Neural progenitor cell (in vitro differentiated cells): ENCODE measurements around the gene MAPK8. TPM values are rescaled to one million over a fixed set of nuclear protein-coding genes. Genes with fewer than 3 reads are reported as not detected.

Experiments used
- DNase-seq: peaks from one replicate; pipeline ENCODE4 v3.0.0-alpha.2; 2016; ENCODE audit warnings: low spot score
- H2AFZ ChIP-seq: fragments of 200-600 bp; sonication (generic); replicated peaks from 2 replicates; pipeline ENCODE4 v1.6.1; 2016; ENCODE audit warnings: antibody characterized with exemption
- H3F3A ChIP-seq: fragments of 200-600 bp; sonication (generic); 2 replicates; pipeline ENCODE4 v1.6.1; 2016; ENCODE audit warnings: antibody characterized with exemption, low read depth
- H3K27ac ChIP-seq: fragments of 200-600 bp; sonication (generic); 2 replicates; pipeline ENCODE4 v1.5.1; 2016; ENCODE audit warnings: mild to moderate bottlenecking
- H3K27me3 ChIP-seq: fragments of 200-600 bp; sonication (generic); 2 replicates; pipeline ENCODE4 v1.6.1; 2016; ENCODE audit warnings: mild to moderate bottlenecking, moderate library complexity
- H3K36me3 ChIP-seq: fragments of 200-600 bp; sonication (generic); 2 replicates; pipeline ENCODE4 v1.5.1; 2016
- H3K4me1 ChIP-seq: fragments of 200-600 bp; sonication (generic); 2 replicates; pipeline ENCODE4 v1.6.1; 2016; ENCODE audit warnings: mixed run types
- H3K4me2 ChIP-seq: fragments of 200-600 bp; sonication (generic); 2 replicates; pipeline ENCODE4 v1.6.1; 2016
- H3K4me3 ChIP-seq: fragments of 200-600 bp; sonication (generic); 2 replicates; pipeline ENCODE4 v1.5.1; 2016
- H3K79me2 ChIP-seq: fragments of 200-600 bp; sonication (generic); 2 replicates; pipeline ENCODE4 v1.6.1; 2016; ENCODE audit warnings: low read depth
- H3K9ac ChIP-seq: fragments of 200-600 bp; sonication (generic); 2 replicates; pipeline ENCODE4 v1.6.1; 2016
- H3K9me3 ChIP-seq: fragments of 200-600 bp; sonication (generic); 2 replicates; pipeline ENCODE4 v1.5.1; 2016; ENCODE audit warnings: low read depth
- H4K20me1 ChIP-seq: fragments of 200-600 bp; sonication (generic); 2 replicates; pipeline ENCODE4 v1.6.1; 2016; ENCODE audit warnings: low read depth
- H3K27ac Mint-ChIP-seq: 3 replicates; pipeline ENCODE4 v1.8.0; 2021; ENCODE audit warnings: mixed read lengths
- H3K27me3 Mint-ChIP-seq: 2 replicates; pipeline ENCODE4 v1.8.0; 2022; ENCODE audit warnings: low read depth, mild to moderate bottlenecking, inconsistent platforms, moderate library complexity, mixed read lengths; ENCODE audit not compliant: insufficient read depth
- H3K36me3 Mint-ChIP-seq: 3 replicates; pipeline ENCODE4 v1.8.0; 2021; ENCODE audit warnings: mixed read lengths
- H3K4me1 Mint-ChIP-seq: 3 replicates; pipeline ENCODE4 v1.8.0; 2021; ENCODE audit warnings: mixed read lengths
- H3K4me3 Mint-ChIP-seq: 3 replicates; pipeline ENCODE4 v1.8.0; 2021; ENCODE audit warnings: mild to moderate bottlenecking, moderate library complexity, mixed read lengths
- H3K9me3 Mint-ChIP-seq: 3 replicates; pipeline ENCODE4 v1.8.0; 2020; ENCODE audit warnings: mixed read lengths
- EZH2 ChIP-seq: fragments of 200-600 bp; sonication (generic); IDR thresholded peaks from 2 replicates; pipeline ENCODE4 v1.6.1; 2017; ENCODE audit warnings: antibody characterized with exemption, mild to moderate bottlenecking, moderate library complexity
- EZH2phosphoT487 ChIP-seq: fragments of 200-600 bp; sonication (generic); IDR thresholded peaks from 2 replicates; pipeline ENCODE4 v1.6.1; 2017; ENCODE audit warnings: antibody characterized with exemption
- total RNA-seq: library from RNA; depleted of rRNA; stranded (reverse); fragments of >200 nt; gene quantifications from 2 replicates; pipeline ENCODE4 v1.2.3, GENCODE V29; 2015; ENCODE audit warnings: low replicate concordance
- TF ChIP-seq, protein P1 (sequence below): fragments of 200-600 bp; sonication (generic); IDR thresholded peaks from 2 replicates; pipeline ENCODE4 v1.5.1; 2017; ENCODE audit warnings: antibody characterized with exemption, mild to moderate bottlenecking

MAPK8 gene
- total RNA-seq, 1 donor from 2014 or later = 166 TPM

DNA sequence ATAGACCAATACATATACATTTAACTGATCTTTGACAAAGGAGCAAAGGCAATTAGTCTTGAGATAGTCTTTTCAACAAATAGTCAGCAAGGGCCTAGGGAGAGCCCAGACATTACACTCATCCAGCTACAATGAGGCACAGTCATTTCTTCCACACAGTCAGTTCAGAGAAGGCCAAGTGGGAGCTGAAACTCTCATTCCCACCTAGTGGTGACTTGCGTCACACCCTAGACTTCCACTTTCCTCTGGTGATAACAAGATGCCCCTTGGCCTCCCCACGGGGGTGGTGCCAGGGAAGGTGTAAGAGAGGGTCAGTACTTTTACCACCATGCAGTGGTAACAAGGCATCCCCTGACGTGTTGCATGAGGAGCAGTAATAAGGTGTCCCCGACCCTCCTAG is 39.9 kb upstream of the MAPK8 start:
- Histone ChIP-seq H3K9me3 (no peaks in the 10 kb centered on the region), H4K20me1 (no peaks in the 10 kb centered on the region), H3K79me2 (no peaks in the 10 kb centered on the region), H3K4me1 (no peaks in the 10 kb centered on the region), H3K4me3 (no peak overlapping the region), H3F3A (no peaks in the 10 kb centered on the region), H3K9ac (no peak overlapping the region), H3K36me3 (no peaks in the 10 kb centered on the region), H3K4me2 (no peak overlapping the region), H2AFZ (no peak overlapping the region), H3K27ac (no peak overlapping the region), H3K27me3 (no peaks in the 10 kb centered on the region)
- no peak overlapping the region for H3K27ac Mint-ChIP-seq
- no peak overlapping the region for H3K4me3 Mint-ChIP-seq
- DNase-seq = no peak
- no peaks in the 10 kb centered on the region for H3K27me3 Mint-ChIP-seq
- H3K4me1 Mint-ChIP-seq = no peaks in the 10 kb centered on the region
- H3K9me3 Mint-ChIP-seq = peaks cover 2% of the 10 kb centered on the region
- TF ChIP-seq EZH2phosphoT487 (no peak), EZH2 (no peak)
- TF ChIP-seq, protein P1, sequence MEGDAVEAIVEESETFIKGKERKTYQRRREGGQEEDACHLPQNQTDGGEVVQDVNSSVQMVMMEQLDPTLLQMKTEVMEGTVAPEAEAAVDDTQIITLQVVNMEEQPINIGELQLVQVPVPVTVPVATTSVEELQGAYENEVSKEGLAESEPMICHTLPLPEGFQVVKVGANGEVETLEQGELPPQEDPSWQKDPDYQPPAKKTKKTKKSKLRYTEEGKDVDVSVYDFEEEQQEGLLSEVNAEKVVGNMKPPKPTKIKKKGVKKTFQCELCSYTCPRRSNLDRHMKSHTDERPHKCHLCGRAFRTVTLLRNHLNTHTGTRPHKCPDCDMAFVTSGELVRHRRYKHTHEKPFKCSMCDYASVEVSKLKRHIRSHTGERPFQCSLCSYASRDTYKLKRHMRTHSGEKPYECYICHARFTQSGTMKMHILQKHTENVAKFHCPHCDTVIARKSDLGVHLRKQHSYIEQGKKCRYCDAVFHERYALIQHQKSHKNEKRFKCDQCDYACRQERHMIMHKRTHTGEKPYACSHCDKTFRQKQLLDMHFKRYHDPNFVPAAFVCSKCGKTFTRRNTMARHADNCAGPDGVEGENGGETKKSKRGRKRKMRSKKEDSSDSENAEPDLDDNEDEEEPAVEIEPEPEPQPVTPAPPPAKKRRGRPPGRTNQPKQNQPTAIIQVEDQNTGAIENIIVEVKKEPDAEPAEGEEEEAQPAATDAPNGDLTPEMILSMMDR = no peak
- no peaks in the 10 kb centered on the region for H3K36me3 Mint-ChIP-seq

DNA sequence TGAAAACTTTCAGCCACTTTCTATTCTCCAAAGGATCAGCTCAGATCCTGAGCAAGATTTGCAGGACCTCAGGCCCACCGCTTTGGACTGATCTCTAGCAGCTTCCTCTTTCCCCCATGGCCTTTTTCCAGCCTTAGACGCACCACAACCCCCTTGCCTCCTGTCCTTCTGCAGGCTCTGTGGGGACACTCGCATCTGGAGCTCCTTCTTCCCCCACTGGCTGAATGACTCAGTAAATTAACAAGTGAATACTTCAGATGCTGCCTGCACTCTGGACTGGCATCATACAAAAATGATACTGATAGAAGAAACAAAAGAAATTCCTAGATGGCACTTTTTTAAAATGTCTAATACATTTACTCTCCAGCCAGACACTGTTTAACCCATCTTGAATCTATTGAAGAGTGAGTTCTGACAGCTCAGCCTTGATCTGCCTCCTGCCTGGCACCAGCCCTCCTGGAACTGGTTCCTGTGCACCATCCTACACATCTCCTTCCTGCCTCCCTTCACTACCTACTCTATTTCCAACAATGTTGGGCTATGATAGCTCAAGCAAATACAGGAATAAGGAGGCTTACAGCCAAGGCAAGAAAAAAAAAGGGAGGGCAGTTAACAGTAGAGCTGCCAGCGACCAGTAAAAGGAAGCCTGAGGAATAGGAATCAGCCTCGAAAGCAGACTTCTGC is 35.3 kb upstream of the MAPK8 start:
- Histone ChIP-seq H3K9ac (no peak overlapping the region), H3F3A (peaks cover 20% of the 10 kb centered on the region), H3K36me3 (no peaks in the 10 kb centered on the region), H3K4me1 (peaks cover 16% of the 10 kb centered on the region), H3K4me3 (no peak overlapping the region), H3K79me2 (no peaks in the 10 kb centered on the region), H3K9me3 (no peaks in the 10 kb centered on the region), H2AFZ (no peak overlapping the region), H3K27me3 (no peaks in the 10 kb centered on the region), H4K20me1 (no peaks in the 10 kb centered on the region), H3K27ac (no peak overlapping the region), H3K4me2 (no peak overlapping the region)
- no peak overlapping the region for H3K4me3 Mint-ChIP-seq
- peaks cover 11% of the 10 kb centered on the region for H3K4me1 Mint-ChIP-seq
- no peaks in the 10 kb centered on the region for H3K27me3 Mint-ChIP-seq
- TF ChIP-seq EZH2phosphoT487 = no peak
- no peak for TF ChIP-seq EZH2
- TF ChIP-seq, protein P1 = no peak
- no peaks in the 10 kb centered on the region for H3K36me3 Mint-ChIP-seq
- H3K9me3 Mint-ChIP-seq = no peaks in the 10 kb centered on the region
- H3K27ac Mint-ChIP-seq = no peak overlapping the region
- DNase-seq = no peak

DNA sequence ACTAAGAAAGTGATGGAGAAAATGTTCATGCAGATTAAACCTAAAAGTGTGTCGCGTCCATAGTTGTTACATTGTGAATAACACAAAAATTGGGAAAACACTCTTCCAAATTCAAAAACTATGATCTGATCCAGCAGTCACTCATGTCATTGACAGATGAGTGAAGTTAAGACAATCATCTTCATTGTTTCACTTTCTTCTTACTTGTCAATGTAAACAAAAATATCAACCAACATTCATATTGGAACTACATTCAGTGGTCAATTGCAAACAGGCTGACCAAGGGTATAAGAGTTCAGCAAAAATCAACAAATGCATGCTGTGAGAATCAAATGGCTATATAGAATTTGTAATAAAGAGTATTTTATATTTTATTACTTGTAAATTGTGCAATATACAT is 33.8 kb upstream of the MAPK8 start:
- Histone ChIP-seq H2AFZ (no peak overlapping the region), H3F3A (peaks cover 20% of the 10 kb centered on the region), H3K4me2 (no peak overlapping the region), H3K9ac (no peak overlapping the region), H4K20me1 (no peaks in the 10 kb centered on the region), H3K36me3 (no peaks in the 10 kb centered on the region), H3K79me2 (no peaks in the 10 kb centered on the region), H3K9me3 (no peaks in the 10 kb centered on the region), H3K4me1 (peaks cover 16% of the 10 kb centered on the region), H3K27ac (no peak overlapping the region), H3K4me3 (no peak overlapping the region), H3K27me3 (no peaks in the 10 kb centered on the region)
- Mint-ChIP-seq H3K4me3 (no peak overlapping the region), H3K27ac (no peak overlapping the region), H3K9me3 (peaks cover under 1% of the 10 kb centered on the region), H3K27me3 (no peaks in the 10 kb centered on the region), H3K36me3 (no peaks in the 10 kb centered on the region), H3K4me1 (peaks cover 11% of the 10 kb centered on the region)
- TF ChIP-seq EZH2 (no peak), EZH2phosphoT487 (no peak)
- TF ChIP-seq, protein P1 = no peak
- no peak for DNase-seq
